C4-2B (cell line): Measurements from ENCODE around the gene ERBB4.

Experiments used
- CTCF ChIP-seq: fragments of 450-650 bp; conservative IDR thresholded peaks from 2 replicates; pipeline ENCODE4 v1.5.1; 2017; ENCODE audit warnings: mild to moderate bottlenecking
- ZFX ChIP-seq: fragments of 450-650 bp; IDR thresholded peaks from 2 replicates; pipeline ENCODE4 v1.6.1; 2017

GRCh38 chr2:211373203-211373602 lies 1165.4 kb downstream of the ERBB4 start:
- no peak for TF ChIP-seq CTCF
- no peak for TF ChIP-seq ZFX
